ENCODE results near the gene CHST4. TPM values are rescaled to one million over a fixed set of nuclear protein-coding genes. Genes with fewer than 3 reads are reported as not detected.

Gene CHST4
- total RNA-seq, 4 donors from 2014 or later: not detected

GRCh38 chr16:71568551-71568950, 42.3 kb downstream of the CHST4 start:
- no peaks in the 10 kb centered on the region for H3K36me3 ChIP-seq
- TF ChIP-seq POLR2A (IDR thresholded peaks at IDR 0.05) (no peak), CTCF (IDR thresholded peaks at IDR 0.05 in 4 of 5, conservative IDR thresholded peaks at IDR 0.05 in 1 of 5) (no peak)
- no peak for DNase-seq
- peaks cover 0 to 6% of the 10 kb centered on the region in 2 donors for H3K4me1 ChIP-seq
- H3K4me3 ChIP-seq: no peak overlapping the region
- peaks cover 0 to 3% (median 0%) of the 10 kb centered on the region in 3 donors for H3K27me3 ChIP-seq
- intact Hi-C loops (cut with DNase I; ENCODE audit: low total_unique reads) (no loop called here), in situ Hi-C loops (cut with MboI; ENCODE audit: low sequenced_read_pairs in 4 of 4) (no loop called here)
- ATAC-seq: no peak
- H3K27ac ChIP-seq: no peak overlapping the region
- no peaks in the 10 kb centered on the region for H3K9me3 ChIP-seq

GRCh38 chr16:71569621-71570020, 43.4 kb downstream of the CHST4 start:
- H3K27me3 ChIP-seq: peaks cover 0 to 3% (median 0%) of the 10 kb centered on the region in 3 donors
- H3K36me3 ChIP-seq: no peaks in the 10 kb centered on the region
- no peaks in the 10 kb centered on the region for H3K9me3 ChIP-seq
- peaks cover 0 to 3% of the 10 kb centered on the region in 2 donors for H3K4me1 ChIP-seq
- no peak for ATAC-seq
- intact Hi-C loops (cut with DNase I; ENCODE audit: low total_unique reads) (no loop called here), in situ Hi-C loops (cut with MboI; ENCODE audit: low sequenced_read_pairs in 4 of 4) (no loop called here)
- no peak overlapping the region for H3K4me3 ChIP-seq
- DNase-seq: no peak
- H3K27ac ChIP-seq: no peak overlapping the region
- TF ChIP-seq CTCF (IDR thresholded peaks at IDR 0.05 in 4 of 5, conservative IDR thresholded peaks at IDR 0.05 in 1 of 5) (no peak), POLR2A (IDR thresholded peaks at IDR 0.05) (no peak)

GRCh38 chr16:71570144-71570543, 43.9 kb downstream of the CHST4 start:
- no peaks in the 10 kb centered on the region for H3K4me1 ChIP-seq
- no peaks in the 10 kb centered on the region for H3K36me3 ChIP-seq
- intact Hi-C loops (cut with DNase I; ENCODE audit: low total_unique reads): no loop called here
- no peak overlapping the region for H3K27ac ChIP-seq
- H3K27me3 ChIP-seq: no peaks in the 10 kb centered on the region
- no peak for TF ChIP-seq CTCF (IDR thresholded peaks at IDR 0.05 in 4 of 5, conservative IDR thresholded peaks at IDR 0.05 in 1 of 5)
- TF ChIP-seq POLR2A (IDR thresholded peaks at IDR 0.05): no peak
- in situ Hi-C loops (cut with MboI; ENCODE audit: low sequenced_read_pairs in 4 of 4): no loop called here
- no peaks in the 10 kb centered on the region for H3K9me3 ChIP-seq
- ATAC-seq: no peak
- DNase-seq: no peak
- no peak overlapping the region for H3K4me3 ChIP-seq

- in situ Hi-C loops (cut with MboI; ENCODE audit: low sequenced_read_pairs in 4 of 4) (no loop called here), intact Hi-C loops (cut with DNase I; ENCODE audit: low total_unique reads) (no loop called here)
- H3K4me1 ChIP-seq: no peaks in the 10 kb centered on the region
- no peaks in the 10 kb centered on the region for H3K36me3 ChIP-seq
- no peak for DNase-seq
- TF ChIP-seq CTCF (IDR thresholded peaks at IDR 0.05 in 4 of 5, conservative IDR thresholded peaks at IDR 0.05 in 1 of 5) (no peak), POLR2A (IDR thresholded peaks at IDR 0.05) (no peak)
- H3K27ac ChIP-seq: no peak overlapping the region
- H3K27me3 ChIP-seq: no peaks in the 10 kb centered on the region
- H3K9me3 ChIP-seq: no peaks in the 10 kb centered on the region
- no peak overlapping the region for H3K4me3 ChIP-seq
- ATAC-seq: no peak
Measured at GRCh38 chr16:71572497-71573116, 46.4 kb downstream of the CHST4 start.

Measured in gastrocnemius medialis (tissue), 4 donors.